Cortex of kidney (tissue), 1 donor: ENCODE data around the gene TOM1L2.
"Not testable (repeated sequence)": the region's sequence is repeated elsewhere in the genome, so short reads cannot be mapped to it uniquely, and the experiment has no call there.

Experiments
- DNase-seq: peaks from one replicate; lab custom pipeline; 2025; lab: John Stamatoyannopoulos, UW

Gene TOM1L2

DNA sequence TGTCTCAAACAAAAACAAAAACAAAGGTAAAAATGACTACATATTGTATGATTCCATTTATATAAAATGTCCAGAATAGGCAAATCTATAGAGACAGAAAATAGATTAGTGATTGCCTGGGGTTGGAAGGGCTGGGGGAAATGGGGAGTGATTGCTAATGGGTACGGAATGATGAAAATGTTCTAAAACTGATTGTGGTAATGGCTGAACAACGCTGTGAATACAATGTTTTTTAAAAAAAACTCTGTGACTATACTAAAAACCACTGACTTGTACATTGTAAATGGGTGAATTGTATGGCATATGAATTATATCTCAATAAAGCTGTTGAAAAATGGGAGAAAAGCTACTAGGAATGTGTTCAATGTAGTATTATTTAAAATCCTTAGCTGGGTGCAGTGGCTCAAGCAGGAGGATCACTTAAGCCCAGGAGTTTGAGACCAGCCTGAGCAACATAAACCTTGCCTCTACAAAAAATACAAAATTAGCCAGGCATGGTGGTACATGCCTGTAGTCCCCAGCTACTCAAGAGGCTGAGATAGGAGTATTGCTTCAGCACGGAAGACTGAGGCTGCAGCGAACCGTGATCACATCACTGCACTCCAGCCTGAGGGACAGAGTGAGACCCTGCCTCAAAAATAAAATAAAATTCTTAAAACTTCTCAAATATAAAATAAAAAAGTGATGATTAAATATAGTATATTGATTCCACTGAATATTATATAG, 47.9 kb downstream of the TOM1L2 start:
- no peak for DNase-seq

- no peak for DNase-seq
Measured at GRCh38 chr17:17922070-17922614, 50.1 kb downstream of the TOM1L2 start.

GRCh38 chr17:17921192-17922069, 50.8 kb downstream of the TOM1L2 start:
- no peak for DNase-seq

DNA sequence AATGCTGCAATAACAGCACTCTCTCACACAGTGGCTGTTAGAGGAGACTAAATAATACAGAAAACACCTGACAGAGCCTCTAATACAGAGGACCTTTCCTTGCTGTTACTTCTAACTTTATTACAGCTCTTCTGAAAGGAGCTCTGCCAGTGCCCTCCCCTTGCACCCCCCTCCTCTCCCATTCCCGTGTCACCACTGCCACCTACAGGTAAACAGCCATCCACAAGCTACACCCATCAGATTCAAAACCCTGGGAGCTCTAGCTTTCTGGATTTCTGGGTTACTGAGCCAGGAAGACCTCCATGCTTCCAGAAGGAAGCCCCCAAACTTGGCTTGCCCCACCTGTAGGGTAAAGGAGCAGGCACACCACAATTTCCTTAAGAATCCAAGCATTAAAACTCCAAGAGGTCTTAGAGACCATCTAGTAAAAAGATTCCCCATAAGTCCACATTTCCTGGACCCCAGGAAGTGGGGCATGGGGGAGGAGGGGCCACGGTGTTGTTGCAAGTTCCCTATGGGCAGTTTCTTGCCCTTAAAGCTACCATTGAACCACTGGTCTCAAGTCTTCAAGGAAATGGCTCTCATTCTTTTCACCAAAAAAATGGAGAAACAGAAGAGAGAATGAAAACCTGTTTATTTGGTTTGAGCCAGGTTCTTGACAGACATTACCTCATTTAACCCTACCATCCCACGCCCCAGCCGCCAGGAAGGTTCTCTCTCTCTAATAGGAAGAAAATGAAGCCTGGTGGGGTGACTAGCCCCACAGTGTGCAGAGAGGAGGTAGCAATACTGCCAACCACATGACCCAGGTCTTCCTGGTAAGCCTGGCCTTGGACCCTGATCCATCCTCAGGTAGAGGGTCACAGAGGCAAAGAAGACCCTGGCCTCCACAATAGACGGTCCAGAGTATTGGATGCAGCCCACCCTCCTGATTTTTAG, 52.8 kb downstream of the TOM1L2 start:
- no peak for DNase-seq

- DNase-seq = no peak
Measured at GRCh38 chr17:17917394-17917793, 54.8 kb downstream of the TOM1L2 start.

DNA sequence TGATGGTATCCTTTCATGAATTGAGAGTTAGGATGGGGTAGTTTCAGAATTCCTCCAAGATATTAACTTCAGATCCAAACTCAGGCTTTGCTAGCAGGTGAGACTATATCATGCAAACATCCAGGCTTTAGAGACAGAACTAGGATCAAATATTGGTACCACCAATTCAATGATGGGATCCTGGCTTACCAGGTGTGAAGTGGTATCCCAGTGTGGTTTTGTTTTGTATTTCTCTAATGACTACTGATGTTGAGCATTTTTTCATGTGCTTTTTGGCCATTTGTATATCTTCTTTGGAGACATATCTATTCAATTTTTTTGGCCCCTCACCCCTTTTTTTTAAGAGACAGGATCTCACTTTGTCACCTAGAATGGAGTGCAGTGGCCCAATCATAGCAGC, 57.0 kb downstream of the TOM1L2 start:
- DNase-seq = no peak

GRCh38 chr17:17913695-17914332, 58.4 kb downstream of the TOM1L2 start:
- DNase-seq = no peak

- not testable (repeated sequence) for DNase-seq
Measured at GRCh38 chr17:17912336-17912735, 59.9 kb downstream of the TOM1L2 start.

- DNase-seq = no peak
Measured at GRCh38 chr17:17911001-17911613, 61.1 kb downstream of the TOM1L2 start.

DNA sequence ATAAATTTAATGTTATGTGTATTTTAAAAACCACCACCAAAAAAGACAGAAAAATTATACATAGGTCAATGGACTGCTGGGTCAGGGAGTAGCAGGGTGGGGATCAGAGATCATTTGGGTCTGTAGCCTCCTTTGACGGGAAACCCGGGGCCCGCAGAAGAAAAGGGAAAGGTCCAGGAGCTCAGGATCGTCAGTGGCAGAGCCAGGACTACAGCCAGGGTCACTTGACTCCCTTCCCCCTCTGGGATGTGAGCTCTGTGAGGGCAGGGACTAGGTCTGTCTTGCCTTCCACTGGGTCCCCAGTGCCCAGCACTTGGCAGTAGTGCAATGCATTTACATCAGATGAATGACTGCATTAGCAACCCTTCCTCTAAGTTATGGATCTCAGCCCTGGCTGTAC, 62.1 kb downstream of the TOM1L2 start:
- no peak for DNase-seq

DNA sequence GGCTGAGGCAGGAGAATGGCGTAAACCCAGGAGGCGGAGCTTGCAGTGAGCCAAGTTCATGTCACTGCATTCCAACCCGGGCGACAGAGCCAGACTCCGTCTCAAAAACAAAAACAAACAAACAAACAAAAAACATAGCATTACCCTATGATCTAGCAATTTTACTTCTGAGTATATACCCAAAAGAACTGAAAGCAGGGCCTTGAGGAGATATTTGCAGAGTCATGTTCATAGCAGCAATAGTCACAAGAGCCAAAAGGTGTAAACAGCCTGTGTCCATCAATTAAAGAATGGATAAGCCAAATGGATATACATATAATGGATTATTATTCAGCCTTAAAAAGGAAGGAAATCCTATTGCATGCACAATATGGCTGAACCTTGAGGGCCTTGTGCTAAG, 63.1 kb downstream of the TOM1L2 start:
- no peak for DNase-seq

DNA sequence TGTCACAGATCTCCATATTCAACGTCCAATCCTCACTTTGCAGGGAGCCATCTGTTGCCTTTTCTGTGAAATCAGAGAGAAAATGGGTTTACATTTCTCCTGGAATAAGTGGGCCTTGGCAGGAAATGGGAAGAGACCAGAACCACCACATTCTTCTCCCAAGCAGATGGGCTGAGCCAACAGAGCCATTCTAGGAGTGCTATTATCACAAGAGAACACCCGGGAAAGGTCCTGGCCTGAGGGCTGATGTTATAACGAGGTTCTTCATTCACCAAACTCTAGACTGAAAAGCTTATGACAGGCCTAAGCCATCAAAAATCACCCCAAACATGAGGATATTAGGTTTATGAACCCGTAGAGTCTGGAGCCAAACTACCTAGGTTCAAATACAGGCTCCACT, 64.7 kb downstream of the TOM1L2 start:
- no peak for DNase-seq

DNA sequence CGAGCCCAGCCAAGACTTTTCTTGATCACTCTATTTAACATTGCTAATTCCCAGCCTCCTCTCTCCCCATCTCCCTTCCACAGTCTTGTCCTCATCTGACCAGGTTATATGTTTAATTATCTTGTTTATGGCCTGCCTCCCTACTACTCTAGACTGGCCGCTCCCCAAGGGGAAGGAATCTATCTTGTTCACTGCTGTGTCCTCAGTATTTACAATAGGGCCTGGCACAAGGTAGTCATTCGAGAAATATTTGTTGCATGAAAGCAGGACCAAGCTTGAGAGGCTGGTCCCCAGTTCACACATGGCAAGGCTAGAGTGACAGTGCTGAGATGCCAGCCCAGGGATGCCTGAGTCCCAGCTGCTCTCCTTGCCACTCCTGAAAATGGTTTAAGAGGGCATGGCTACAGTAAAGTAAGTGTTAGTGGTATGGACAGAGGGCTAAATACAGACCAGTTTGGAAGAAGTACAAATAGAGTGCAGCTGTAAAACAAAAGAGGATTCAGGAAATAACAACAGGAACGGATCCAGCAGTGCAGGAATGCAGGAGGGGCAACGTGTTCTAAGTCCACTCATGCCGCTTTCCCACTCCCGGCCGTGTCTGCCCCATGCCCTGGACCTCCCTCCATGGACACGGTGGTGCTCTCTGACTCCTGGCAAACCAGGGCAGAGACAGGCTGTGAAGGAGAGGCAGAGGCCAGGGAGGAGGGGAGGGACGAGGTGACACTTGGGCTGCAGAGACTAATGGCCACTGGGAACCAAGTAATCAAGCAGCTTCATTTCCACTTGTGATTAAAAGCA, 65.6 kb downstream of the TOM1L2 start:
- no peak for DNase-seq

DNA sequence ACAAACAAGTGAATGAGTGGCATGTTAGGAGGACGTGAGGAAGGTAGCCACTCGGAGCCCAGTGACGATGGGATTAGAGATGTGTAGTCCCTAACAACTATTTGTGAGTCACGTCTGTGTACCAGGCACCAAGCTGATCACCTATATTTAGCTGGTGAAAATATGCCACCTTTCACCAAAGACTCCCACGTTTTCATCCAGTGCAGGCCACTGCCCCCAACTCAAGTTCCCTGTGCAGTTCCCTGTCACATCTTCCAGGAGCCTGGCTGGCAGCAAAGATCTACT, 67.2 kb downstream of the TOM1L2 start:
- DNase-seq = no peak

DNA sequence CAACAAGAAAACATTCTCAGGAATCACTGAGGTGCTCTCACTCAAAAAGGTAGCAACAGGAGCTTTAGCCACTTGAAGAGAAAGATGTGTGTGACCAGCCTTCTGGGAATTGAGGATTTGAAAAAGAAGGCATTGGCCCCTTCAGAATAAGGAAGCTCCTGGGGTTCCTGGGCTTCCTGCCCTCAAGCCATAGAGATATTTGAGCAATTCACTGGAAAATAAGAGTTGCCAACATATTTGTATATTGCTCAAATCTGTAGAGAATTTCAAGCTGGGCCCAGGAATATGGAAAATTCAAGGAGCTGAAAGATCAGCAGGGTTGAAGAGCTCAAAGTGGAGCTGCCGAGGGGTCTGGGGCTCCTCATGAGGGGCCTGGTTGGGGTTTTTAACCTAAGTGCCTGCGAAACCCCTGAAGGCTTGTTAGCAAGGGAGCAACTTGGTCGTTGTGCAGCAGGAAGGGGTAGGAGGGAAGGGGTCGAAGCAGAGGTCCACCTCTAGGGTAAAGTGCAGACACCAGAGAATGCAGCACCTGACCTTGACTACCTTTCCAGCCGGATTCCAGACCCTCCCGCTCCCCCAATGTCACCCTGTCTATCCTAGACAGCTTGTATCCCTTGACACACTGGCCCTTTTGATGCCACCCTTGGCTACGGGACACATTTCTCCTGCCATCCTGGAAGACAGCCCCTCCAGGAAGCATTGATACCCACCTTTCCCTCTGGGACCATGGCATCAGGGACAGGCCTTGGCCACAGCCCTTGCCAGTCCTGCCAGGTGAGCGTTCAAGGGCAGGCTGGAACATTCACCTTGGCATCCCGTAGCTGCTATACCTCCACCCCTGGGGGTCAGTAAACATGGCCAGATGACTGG, 67.8 kb downstream of the TOM1L2 start:
- no peak for DNase-seq

- DNase-seq = no peak
Measured at GRCh38 chr17:17902877-17903276, 69.3 kb downstream of the TOM1L2 start.

DNA sequence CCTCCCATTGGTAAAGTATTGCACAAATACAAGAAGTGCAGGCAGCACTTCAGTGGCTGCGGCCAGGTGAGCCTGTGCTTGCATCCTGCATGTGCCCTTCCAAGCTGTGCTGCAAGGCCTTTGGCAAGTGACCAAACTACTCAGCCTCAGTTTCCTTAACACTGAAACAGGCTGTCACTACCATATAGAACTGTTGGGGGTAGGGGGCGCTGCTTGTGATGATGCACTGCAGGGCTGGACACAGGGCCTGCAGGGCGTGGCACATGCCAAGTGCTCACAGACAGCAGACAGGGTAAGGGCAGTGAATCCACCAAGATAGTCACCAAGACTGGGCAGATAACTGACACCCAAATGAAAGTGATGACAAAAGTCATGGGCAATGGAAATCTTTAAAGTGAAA, 69.8 kb downstream of the TOM1L2 start:
- DNase-seq = no peak

GRCh38 chr17:17900615-17901520, 71.3 kb downstream of the TOM1L2 start:
- no peak for DNase-seq
